Mononuclear cell (primary cell): ENCODE results near the gene SLC31A1. TPM values are rescaled to one million over a fixed set of nuclear protein-coding genes. Genes with fewer than 3 reads are reported as not detected.
"Not testable (repeated sequence)": the region's sequence is repeated elsewhere in the genome, so short reads cannot be mapped to it uniquely, and the experiment has no call there.

Source experiments
- H3K27me3 ChIP-seq: 2 replicates; pipeline ENCODE4 v1.6.0; 2011; ENCODE audit warnings: low read length, control low read depth; ENCODE audit not compliant: insufficient read depth
- H3K4me1 ChIP-seq: 2 replicates; pipeline ENCODE4 v1.5.1; 2011; ENCODE audit warnings: mild to moderate bottlenecking, low read length, control low read depth; ENCODE audit not compliant: insufficient read depth
- H3K4me3 ChIP-seq: 2 replicates; pipeline ENCODE4 v1.5.1; 2011; ENCODE audit warnings: mild to moderate bottlenecking, low read length, moderate library complexity
- H3K9me3 ChIP-seq: 2 replicates; pipeline ENCODE4 v1.5.1; 2011; ENCODE audit warnings: low read depth, mild to moderate bottlenecking, control low read depth, low read length
- total RNA-seq: library from RNA; depleted of rRNA; stranded (reverse); fragments of >200 nt; gene quantifications from one replicate; pipeline ENCODE4 v1.2.3, GENCODE V29; 2012

Gene SLC31A1
- total RNA-seq, 1 donor: 8.0 TPM

GRCh38 chr9:113238202-113238858, 17.0 kb downstream of the SLC31A1 start:
- H3K4me1 ChIP-seq: peaks cover 19% of the 10 kb centered on the region
- no peak overlapping the region for H3K4me3 ChIP-seq
- no peaks in the 10 kb centered on the region for H3K27me3 ChIP-seq
- no peaks in the 10 kb centered on the region for H3K9me3 ChIP-seq

GRCh38 chr9:113238859-113239232, 17.5 kb downstream of the SLC31A1 start:
- Histone ChIP-seq H3K27me3 (no peaks in the 10 kb centered on the region), H3K9me3 (no peaks in the 10 kb centered on the region), H3K4me3 (no peak overlapping the region), H3K4me1 (peaks cover 15% of the 10 kb centered on the region)

GRCh38 chr9:113241161-113241560, 19.8 kb downstream of the SLC31A1 start:
- no peaks in the 10 kb centered on the region for H3K27me3 ChIP-seq
- H3K4me3 ChIP-seq: no peak overlapping the region
- H3K9me3 ChIP-seq: no peaks in the 10 kb centered on the region
- H3K4me1 ChIP-seq: peaks cover under 1% of the 10 kb centered on the region

- H3K4me3 ChIP-seq: no peak overlapping the region
- H3K4me1 ChIP-seq: no peaks in the 10 kb centered on the region
- no peaks in the 10 kb centered on the region for H3K27me3 ChIP-seq
- no peaks in the 10 kb centered on the region for H3K9me3 ChIP-seq
Measured at GRCh38 chr9:113244556-113244955, 23.2 kb downstream of the SLC31A1 start.

- no peaks in the 10 kb centered on the region for H3K9me3 ChIP-seq
- H3K27me3 ChIP-seq: no peaks in the 10 kb centered on the region
- no peak overlapping the region for H3K4me3 ChIP-seq
- H3K4me1 ChIP-seq: no peaks in the 10 kb centered on the region
Measured at GRCh38 chr9:113245894-113246293, 24.6 kb downstream of the SLC31A1 start.

- Histone ChIP-seq H3K27me3 (no peaks in the 10 kb centered on the region), H3K9me3 (no peaks in the 10 kb centered on the region), H3K4me1 (no peaks in the 10 kb centered on the region), H3K4me3 (no peak overlapping the region)
Measured at GRCh38 chr9:113246928-113247327, 25.6 kb downstream of the SLC31A1 start.

- no peaks in the 10 kb centered on the region for H3K9me3 ChIP-seq
- H3K4me1 ChIP-seq: no peaks in the 10 kb centered on the region
- H3K4me3 ChIP-seq: no peak overlapping the region
- H3K27me3 ChIP-seq: no peaks in the 10 kb centered on the region
Measured at GRCh38 chr9:113247640-113248039, 26.3 kb downstream of the SLC31A1 start.

GRCh38 chr9:113249661-113250060, 28.3 kb downstream of the SLC31A1 start:
- H3K9me3 ChIP-seq, H3K4me1 ChIP-seq, H3K27me3 ChIP-seq, H3K4me3 ChIP-seq: not testable (repeated sequence)

- no peak overlapping the region for H3K4me3 ChIP-seq
- no peaks in the 10 kb centered on the region for H3K9me3 ChIP-seq
- H3K27me3 ChIP-seq: no peaks in the 10 kb centered on the region
- H3K4me1 ChIP-seq: peaks cover 10% of the 10 kb centered on the region
Measured at GRCh38 chr9:113250807-113251206, 29.5 kb downstream of the SLC31A1 start.

GRCh38 chr9:113254991-113255390, 33.6 kb downstream of the SLC31A1 start:
- H3K4me1 ChIP-seq: peaks cover 13% of the 10 kb centered on the region
- no peak overlapping the region for H3K4me3 ChIP-seq
- H3K27me3 ChIP-seq: no peaks in the 10 kb centered on the region
- H3K9me3 ChIP-seq: no peaks in the 10 kb centered on the region

GRCh38 chr9:113255438-113255837, 34.1 kb downstream of the SLC31A1 start:
- no peaks in the 10 kb centered on the region for H3K9me3 ChIP-seq
- H3K4me1 ChIP-seq: peaks cover 13% of the 10 kb centered on the region
- H3K4me3 ChIP-seq: no peak overlapping the region
- no peaks in the 10 kb centered on the region for H3K27me3 ChIP-seq

GRCh38 chr9:113257863-113258262, 36.5 kb downstream of the SLC31A1 start:
- no peaks in the 10 kb centered on the region for H3K9me3 ChIP-seq
- H3K27me3 ChIP-seq: no peaks in the 10 kb centered on the region
- H3K4me1 ChIP-seq: peaks cover 13% of the 10 kb centered on the region
- H3K4me3 ChIP-seq: no peak overlapping the region

GRCh38 chr9:113258282-113258681, 36.9 kb downstream of the SLC31A1 start:
- H3K4me1 ChIP-seq: peaks cover 13% of the 10 kb centered on the region

GRCh38 chr9:113261917-113262671, 40.8 kb downstream of the SLC31A1 start:
- Histone ChIP-seq H3K9me3 (no peaks in the 10 kb centered on the region), H3K27me3 (no peaks in the 10 kb centered on the region), H3K4me1 (no peaks in the 10 kb centered on the region), H3K4me3 (no peak overlapping the region)

More at GRCh38 chr9:113258282-113258681, 36.9 kb downstream of the SLC31A1 start:
- no peaks in the 10 kb centered on the region for H3K27me3 ChIP-seq
- no peaks in the 10 kb centered on the region for H3K9me3 ChIP-seq
- H3K4me3 ChIP-seq: no peak overlapping the region

GRCh38 chr9:113266174-113266573, 44.8 kb downstream of the SLC31A1 start:
- H3K4me1 ChIP-seq: no peaks in the 10 kb centered on the region
- no peaks in the 10 kb centered on the region for H3K27me3 ChIP-seq
- no peaks in the 10 kb centered on the region for H3K9me3 ChIP-seq
- H3K4me3 ChIP-seq: no peak overlapping the region
